ENCODE data around the gene SLC1A2.

Gene SLC1A2

DNA sequence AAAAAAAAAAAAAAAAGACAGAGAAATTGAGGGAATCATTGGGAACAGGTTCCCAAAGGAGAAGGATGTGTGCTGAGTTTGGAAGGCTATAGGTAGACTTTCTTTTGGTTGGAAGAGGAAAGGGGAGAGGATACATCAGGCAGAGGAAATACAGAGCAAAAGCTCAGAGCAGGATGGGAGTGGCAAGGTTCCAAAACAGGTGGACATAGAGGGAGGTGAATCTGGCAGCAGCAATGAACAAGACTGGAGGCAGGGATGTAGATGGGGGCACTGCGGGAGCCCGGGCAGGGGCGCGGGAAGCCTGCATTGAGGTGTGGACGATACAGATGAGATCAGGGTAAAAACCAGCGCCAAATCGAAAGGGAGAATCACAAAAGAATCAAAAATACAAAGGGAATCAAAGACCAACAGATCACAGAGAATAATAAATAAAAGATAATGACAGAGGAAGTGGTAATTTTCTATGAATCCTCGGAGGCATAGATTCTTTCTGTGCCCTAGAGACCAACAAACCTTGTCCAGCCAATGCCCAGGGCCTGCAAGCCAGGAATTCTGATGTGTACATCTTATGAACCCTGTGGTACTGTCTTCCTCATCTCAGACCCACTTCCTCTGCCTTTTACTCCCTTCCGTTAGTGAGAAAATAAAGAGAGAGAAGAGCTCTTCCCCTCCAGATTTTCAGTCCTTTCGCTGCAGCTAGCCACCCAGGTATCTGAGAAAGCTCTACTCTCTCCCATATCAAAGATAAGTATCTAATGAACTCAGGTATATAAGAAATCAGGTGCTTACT is 70.3 kb downstream of the SLC1A2 start:
- DNase-seq = peak in 1 of 14 donors; percentile 15

- DNase-seq = peak in 2 of 14 donors; percentile 16 to 83
These were observed 71.4 kb downstream of the SLC1A2 start for GRCh38 chr11:35347921-35348331.

DNA sequence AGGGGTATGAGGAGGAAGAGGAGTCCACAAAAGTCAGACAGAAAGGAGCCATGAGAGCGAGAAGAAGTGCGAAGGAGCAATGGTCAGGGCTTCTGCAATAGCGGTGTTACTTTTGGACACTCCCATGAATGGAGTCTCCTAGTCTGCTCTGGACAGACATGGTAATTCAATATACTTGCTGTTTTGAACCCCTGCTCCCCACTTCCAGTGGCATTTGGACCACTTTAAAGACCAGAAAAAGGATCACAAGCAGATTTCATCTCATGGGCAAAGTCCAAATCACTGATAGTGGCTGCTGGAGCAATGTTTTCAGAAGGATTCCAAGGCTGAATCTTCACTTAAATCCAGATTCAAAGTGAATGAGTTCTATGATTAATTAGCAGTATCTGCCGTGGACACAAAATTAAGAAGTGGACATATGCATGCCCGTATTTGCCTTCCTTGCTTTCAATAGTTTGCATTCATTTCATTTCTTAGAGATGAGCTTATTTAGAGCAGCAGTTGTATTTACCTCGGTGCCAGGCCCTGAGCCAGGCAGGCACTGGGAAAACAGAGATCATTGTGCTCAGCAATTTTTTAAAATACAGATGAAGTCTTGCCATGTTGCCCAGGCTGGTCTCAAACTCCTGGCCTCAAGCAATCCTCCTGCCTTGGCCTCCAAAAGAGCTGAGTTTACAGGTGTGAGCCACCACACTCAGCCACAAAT is 72.0 kb downstream of the SLC1A2 start:
- no peak for DNase-seq

DNA sequence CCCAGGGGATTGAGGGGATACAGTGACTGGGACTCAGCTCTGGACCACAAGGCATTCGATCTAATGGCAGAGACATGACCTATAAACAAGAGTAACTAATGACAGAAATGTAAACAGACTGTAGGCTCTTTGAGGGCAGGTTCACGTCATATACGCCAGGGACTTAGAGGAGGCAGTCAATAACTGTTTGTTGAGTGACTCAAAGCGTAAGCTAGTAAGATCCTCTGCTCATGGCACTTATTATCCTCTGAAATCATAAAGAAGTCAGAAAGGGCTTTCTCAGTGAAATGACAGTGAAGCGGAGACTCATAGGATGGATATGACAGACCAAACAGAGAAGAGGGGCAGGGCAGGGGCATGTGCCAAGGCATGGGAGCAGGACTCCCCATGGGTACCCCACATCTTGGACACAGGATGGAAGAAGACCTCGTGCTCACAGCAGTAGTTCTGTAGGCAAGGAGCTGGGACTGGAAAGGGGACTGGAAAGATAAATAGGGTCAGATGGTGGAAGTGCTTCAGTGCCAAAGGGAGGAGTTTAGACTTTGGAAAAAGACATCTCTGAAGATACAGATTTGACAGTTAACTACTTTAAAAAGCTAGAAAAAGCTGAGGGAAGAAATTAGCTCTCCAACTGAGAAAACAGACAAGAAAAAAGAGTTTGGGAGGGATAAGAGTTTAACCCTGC is 72.7 kb downstream of the SLC1A2 start:
- no peak for DNase-seq

DNA sequence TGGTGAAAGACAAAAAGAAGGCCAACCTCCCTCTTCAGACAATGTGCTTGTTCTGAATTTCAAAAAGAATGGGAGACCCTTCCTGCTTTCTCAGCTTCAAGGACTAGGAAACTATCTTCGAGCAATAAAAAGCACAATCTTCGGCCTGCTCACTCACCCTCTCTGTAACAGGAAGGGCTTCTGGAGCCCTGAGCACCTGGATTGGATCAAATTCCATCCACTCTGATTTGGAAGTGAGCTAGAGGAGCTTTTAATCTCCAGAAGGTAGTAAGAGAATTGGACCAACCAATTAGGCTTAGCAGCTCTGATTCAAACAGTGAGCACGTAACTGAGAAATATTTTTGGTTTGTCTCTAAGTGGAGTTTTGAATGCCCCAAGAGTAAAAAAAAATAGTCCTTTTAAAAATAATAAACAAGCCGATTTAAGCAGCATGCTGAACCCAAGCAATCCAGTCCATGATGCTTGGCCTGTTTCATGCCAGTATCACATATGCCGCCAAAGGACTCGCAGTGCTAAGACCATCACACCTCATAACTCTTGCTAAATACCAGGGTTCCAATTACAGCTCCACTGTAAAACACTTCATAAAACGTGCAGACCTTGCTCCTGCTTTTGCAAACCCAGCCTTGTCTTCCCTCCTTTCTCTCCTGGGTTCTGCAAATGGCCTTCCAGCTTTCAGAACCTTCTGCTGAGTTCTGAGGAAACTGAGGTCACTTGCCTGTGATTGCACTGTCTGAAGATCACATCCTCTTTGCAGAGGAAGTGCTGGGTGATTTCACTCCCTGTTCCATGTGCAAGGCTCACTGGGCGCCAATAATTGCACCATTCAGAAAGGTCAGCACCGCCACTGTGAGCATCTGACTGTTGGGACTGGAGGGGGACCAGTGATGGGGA is 74.4 kb downstream of the SLC1A2 start:
- peak in 4 of 14 donors; percentile 24 to 29 (median 27) for DNase-seq

DNA sequence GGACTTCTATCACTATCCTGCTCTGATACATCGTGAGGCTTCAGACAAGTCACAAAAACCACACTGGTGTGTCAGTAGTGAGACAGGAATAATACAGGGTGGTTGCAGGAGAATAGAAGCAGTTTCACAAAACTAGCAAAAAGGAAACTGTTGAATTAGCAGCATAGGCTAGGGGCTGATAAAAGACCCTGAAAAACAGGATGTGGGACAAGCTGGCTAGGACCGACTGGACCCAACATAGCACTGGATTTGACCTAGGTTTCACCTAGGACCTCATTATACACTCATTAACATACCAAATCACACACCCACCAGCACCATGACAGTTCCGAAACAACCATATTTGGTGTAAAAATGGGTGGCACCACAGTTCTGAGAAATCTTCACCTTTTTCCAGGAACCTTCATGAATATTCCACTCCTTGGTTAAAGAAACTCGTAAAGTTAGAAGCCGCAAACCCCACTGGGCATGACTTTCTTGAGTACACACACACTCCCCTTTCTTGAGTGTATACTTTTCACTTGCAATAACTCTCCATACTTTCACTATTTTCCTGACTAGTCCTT is 76.2 kb downstream of the SLC1A2 start:
- DNase-seq = no peak

- DNase-seq = no peak
These were observed 78.6 kb downstream of the SLC1A2 start for GRCh38 chr11:35340715-35341114.

- DNase-seq = no peak
These were observed 79.3 kb downstream of the SLC1A2 start for GRCh38 chr11:35340071-35340470.

- no peak for DNase-seq
These were observed 80.4 kb downstream of the SLC1A2 start for GRCh38 chr11:35338921-35339320.

DNA sequence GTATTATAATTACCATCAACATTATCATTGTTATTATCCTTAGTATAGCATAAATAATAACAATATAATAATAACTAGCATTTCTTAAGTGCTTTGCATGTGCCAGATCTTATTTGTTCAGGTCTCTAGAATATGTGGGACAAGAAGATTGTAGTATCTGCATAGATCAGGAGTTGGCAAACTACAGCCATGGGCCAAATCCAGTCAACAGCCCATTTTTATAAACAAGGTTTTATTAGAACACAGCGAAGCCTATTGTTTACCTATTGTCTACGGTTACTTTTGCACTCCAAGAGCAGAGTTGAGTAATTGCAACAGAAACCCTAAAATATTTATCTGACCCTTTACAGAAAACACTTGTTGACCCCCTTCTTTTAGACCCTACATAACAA is 81.4 kb downstream of the SLC1A2 start:
- no peak for DNase-seq

DNA sequence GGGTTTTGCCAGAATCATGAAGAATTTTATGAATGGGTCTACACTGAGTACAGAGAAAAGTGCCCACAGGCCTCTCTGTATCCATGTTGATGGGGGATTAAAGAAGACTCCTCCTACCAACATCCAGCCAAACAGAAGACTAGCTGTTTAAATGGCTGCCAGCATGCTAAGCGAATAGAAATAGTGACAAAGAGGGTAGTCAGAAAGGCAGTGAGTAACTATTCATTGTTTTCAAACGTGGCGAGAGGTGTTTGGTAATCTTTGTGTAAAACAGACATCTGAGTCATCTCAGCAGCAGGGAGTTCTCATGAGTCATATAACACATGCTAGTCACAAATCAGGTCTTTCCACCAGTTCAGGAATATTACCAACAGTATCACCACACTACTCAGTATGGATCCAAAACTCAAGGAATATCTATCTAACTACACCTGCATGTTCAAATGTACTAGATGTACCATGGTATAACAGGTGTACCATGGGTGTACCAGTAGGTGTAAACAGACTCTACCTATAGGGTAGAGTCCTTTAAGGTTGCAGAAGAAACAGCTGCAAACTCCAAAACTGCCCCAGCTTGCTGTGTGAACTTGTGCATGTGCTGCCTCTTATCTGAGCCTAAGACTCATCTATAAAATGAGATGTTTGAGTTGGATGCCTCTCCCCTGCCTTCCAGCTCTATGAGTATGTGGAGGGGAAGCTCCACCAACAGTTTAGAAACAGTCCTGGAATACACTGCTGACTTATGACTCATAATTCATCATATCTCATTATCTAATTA is 82.0 kb downstream of the SLC1A2 start:
- DNase-seq = no peak

- no peak for DNase-seq
These were observed 82.6 kb downstream of the SLC1A2 start for GRCh38 chr11:35336726-35337125.

DNA sequence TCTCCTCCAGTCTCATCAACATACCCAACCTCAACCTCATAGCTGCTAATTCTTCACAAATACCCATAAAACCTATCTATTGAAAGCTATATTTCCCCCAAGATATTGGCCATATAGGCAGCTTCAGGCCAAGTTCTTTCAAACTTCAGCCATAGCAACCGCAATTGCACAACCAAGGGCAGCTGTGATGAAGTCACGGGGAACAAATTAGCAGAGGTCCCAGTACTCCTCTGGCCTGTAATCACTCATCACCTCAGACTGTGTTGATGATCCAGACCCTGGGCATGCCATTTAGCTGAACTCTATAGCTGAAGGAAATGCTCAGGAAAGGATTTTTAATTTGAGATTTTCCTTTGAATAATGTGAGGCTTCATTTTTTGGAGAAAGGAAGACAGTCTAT is 84.1 kb downstream of the SLC1A2 start:
- no peak for DNase-seq

DNA sequence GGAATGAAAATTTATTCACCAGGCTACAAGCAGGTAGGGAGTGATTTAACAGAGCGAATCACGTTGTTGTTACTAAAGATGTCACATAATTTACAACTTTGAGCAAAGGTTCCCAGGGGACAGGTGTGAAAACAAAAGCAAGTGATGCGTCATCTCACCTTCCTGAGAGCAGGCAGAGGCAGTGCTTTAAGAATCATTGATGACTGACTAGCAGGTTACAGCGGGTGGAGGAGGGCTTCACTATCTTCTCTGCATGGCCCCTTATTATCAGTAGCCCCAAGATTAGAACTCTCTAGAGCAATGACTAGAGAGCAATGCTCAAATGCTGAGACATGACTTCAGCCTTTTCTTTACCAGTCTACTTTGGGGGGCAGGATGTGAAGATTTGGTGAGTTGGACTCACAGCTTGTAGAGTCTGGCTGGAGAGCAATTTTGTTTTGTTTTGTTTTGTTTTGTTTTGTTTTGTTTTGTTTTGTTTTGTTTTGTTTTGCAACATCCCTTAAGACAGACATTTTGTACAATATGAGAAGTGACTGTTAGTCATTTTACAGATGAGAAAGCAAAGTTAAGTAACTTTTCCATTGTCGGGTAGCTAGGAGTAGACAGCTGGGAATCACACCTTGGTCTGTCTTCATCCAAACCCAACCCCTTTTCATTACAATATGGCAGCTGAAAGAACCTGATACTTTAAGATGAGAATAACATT is 84.8 kb downstream of the SLC1A2 start:
- no peak for DNase-seq

- DNase-seq = no peak
These were observed 86.8 kb downstream of the SLC1A2 start for GRCh38 chr11:35332524-35332923.

DNA sequence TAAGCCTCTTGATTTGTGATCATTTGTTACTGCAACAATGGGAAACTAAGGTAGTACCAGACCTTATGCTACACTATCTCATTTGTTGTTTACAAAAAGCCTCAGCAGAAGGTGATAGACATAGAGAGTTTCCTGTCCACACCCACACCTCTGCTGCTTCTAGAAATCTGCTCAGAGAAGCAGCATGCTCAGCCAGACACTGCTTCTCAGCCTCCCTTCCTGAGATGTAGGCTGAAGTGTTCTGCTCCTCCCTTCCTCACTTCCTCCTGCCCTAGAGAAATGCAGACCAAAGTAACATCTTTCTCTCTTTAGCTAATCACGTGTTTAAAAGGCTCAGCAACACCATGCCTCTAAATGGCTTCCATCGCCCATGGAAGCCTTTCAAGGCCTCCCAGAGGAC is 88.4 kb downstream of the SLC1A2 start:
- DNase-seq = no peak

- DNase-seq = no peak
These were observed 89.0 kb downstream of the SLC1A2 start for GRCh38 chr11:35330156-35330889.

GRCh38 chr11:35327829-35328228 is 91.5 kb downstream of the SLC1A2 start:
- DNase-seq = no peak

DNA sequence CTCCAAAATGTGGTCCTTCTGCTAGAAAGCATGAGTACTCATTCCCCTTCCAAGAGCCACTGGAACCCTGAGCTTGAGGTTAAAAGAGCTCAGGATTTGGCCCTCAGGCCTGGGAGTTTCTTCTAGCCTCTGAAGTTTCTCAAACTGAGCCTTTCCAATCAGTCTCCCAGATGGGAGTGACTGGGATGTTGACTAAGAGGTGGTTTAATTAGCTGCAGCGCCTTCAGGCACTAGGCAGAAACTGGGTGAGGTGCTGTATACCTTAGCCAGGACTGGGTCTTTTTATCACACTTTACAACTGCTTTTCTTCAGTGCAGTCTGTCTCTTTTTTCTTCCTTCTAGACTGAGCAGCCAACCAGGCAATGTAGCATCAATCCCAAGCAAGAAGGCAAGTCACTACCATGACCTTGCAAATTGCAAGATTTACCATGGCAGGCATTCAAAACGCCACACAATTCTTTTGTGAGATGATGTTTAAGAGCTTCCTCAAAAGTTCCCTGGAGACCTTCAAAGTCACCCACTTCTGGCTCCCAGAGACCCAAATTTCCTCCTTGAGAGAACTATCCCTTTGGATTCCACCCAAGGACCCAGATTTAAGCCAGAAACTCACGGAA is 93.0 kb downstream of the SLC1A2 start:
- DNase-seq = no peak
